ENCODE data around the gene ERBB2.

- TF ChIP-seq CTCF (IDR thresholded peaks at IDR 0.05) (no peak), POLR2A (IDR thresholded peaks at IDR 0.05) (no peak)
Measured at GRCh38 chr17:39754958-39755553, 55.2 kb downstream of the ERBB2 start.

Data from vagina (tissue), 2 donors.